Measurements from ENCODE around the gene PDIA3.
A peak's percentile ranks its signal among the peaks of the same experiment; 100 is the strongest.
"Not testable (repeated sequence)": the region's sequence is repeated elsewhere in the genome, so short reads cannot be mapped to it uniquely, and the experiment has no call there.

The PDIA3 gene

DNA sequence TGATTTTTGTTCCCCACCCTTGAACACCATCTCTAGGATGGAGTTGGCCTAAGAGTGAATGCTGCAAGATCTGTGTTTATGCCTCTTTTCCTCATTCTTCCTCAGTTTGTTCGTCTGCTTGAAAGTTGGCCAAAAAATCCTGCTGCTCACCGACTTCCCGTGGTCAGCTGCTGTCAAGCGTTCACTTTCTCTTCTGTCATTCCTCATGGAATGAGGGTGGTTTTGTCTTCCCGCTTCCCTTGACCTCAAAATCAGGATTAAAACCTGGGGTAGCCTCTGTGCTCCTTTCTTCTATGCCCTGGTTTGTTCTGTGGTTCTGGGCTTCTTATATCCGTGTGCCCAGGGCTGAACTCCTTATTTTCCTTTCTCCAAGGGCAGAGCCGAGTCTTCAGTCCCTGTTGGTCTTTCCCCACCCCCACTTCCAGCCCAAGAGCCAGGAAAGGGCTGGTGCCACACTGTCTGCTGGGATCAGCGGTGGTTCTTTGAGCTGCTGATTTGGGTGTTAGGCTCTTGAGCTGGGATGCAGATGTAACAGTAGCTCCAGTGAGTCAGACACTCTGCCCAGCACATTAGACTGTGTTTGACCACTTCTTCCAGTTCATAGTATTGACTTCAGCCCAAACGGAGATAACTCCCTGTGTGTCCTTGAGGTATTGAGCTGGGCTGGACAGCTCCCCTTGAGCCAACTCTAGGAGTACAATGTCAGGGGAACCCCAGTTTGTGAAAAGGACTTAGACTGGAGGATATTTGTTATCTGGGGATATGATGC, 48.2 kb downstream of the PDIA3 start:
- Mint-ChIP-seq H3K27ac (peak overlapping the region; percentile 84), H3K4me1 (ENCODE audit: low read depth) (peaks cover 49% of the 10 kb centered on the region), H3K27me3 (no peaks in the 10 kb centered on the region), H3K36me3 (peaks cover 11% of the 10 kb centered on the region), H3K4me3 (peak overlapping the region; percentile 93), H3K9me3 (ENCODE audit: low read depth) (no peaks in the 10 kb centered on the region)

DNA sequence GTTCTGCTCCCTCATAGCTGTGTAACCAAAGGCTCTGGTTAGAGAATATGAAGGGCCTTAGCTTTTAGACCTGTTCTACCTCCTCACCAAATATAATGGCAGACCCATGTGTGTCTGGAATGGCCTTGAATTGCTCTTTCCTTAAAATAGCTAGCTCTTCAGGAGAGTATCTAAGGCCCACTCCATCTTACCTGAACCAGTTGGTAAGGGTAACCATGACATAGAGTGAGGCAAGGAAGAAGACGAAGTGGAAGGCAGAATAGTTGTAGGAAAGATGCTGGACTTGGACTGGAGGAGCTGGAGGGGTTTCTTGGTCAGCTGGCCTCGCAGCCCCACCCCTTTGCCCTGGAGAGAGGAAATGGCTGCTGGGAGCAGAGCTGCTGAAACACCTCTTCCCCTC, 49.0 kb downstream of the PDIA3 start:
- Mint-ChIP-seq H3K4me3 (no peak overlapping the region), H3K36me3 (peaks cover 13% of the 10 kb centered on the region), H3K27ac (peak overlapping the region; percentile 81), H3K27me3 (no peaks in the 10 kb centered on the region), H3K4me1 (ENCODE audit: low read depth) (peaks cover 53% of the 10 kb centered on the region), H3K9me3 (ENCODE audit: low read depth) (no peaks in the 10 kb centered on the region)

- no peak overlapping the region for H3K4me3 Mint-ChIP-seq
- H3K4me1 Mint-ChIP-seq (ENCODE audit: low read depth) = peaks cover 57% of the 10 kb centered on the region
- H3K27ac Mint-ChIP-seq = peak overlapping the region; percentile 81
- H3K36me3 Mint-ChIP-seq = peaks cover 16% of the 10 kb centered on the region
- H3K9me3 Mint-ChIP-seq (ENCODE audit: low read depth) = no peaks in the 10 kb centered on the region
- H3K27me3 Mint-ChIP-seq = no peaks in the 10 kb centered on the region
Observed at GRCh38 chr15:43795997-43796396, 49.8 kb downstream of the PDIA3 start.

GRCh38 chr15:43796566-43796965, 50.3 kb downstream of the PDIA3 start:
- peak overlapping the region; percentile 81 for H3K27ac Mint-ChIP-seq
- H3K36me3 Mint-ChIP-seq = peaks cover 16% of the 10 kb centered on the region
- no peaks in the 10 kb centered on the region for H3K27me3 Mint-ChIP-seq
- H3K4me1 Mint-ChIP-seq (ENCODE audit: low read depth) = peaks cover 61% of the 10 kb centered on the region
- no peak overlapping the region for H3K4me3 Mint-ChIP-seq
- H3K9me3 Mint-ChIP-seq (ENCODE audit: low read depth) = no peaks in the 10 kb centered on the region

DNA sequence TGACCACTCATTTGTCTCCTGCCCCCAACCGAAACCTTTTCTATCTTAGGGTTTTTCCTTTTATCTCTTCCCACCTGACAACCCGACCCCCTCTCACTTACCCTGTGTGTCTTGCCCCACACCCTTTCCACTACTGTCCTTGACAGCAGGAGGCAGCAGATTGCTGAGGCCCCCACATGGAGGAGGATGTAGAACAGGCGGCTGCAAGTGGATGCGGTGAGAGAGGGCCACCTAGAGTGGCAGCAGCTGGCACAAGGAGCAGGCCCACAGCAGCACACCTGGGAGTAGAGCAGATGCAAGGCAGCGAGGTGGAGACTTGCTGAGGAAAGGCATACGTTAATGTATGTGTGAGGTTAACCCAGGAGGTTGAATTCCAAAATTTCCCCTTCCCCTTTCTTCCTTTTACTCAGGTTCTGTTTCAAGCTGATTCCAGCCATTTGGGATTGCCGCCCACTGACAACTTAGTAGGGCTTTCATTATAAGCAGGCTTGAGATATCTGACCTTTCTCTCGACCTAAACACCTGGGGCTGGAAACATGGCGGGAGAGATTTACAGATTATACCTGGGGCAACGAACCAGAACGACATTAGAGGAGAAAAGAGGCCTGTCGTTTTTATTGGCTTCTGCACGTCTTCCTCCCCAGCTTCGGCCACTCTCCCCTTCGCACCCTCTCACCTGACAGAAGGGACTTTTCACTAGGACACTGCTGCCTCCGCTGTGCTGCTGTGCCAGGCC, 53.1 kb downstream of the PDIA3 start:
- H3K36me3 Mint-ChIP-seq = peaks cover 14% of the 10 kb centered on the region
- no peaks in the 10 kb centered on the region for H3K27me3 Mint-ChIP-seq
- H3K9me3 Mint-ChIP-seq (ENCODE audit: low read depth) = no peaks in the 10 kb centered on the region
- H3K27ac Mint-ChIP-seq = peak overlapping the region; percentile 43
- peaks cover 49% of the 10 kb centered on the region for H3K4me1 Mint-ChIP-seq (ENCODE audit: low read depth)
- H3K4me3 Mint-ChIP-seq = no peak overlapping the region

GRCh38 chr15:43799945-43800285, 53.7 kb downstream of the PDIA3 start, which contains the start of gene SERINC4:
Gene SERINC4, minus strand, starts transcription at chr15:43800220. Its CDS starts 234 bp downstream, at chr15:43799986.
- Mint-ChIP-seq H3K27me3 (no peaks in the 10 kb centered on the region), H3K36me3 (peaks cover 12% of the 10 kb centered on the region), H3K9me3 (ENCODE audit: low read depth) (no peaks in the 10 kb centered on the region), H3K4me3 (peak within 1 kb of the TSS; percentile 100), H3K27ac (peak within 1 kb of the TSS; percentile 100), H3K4me1 (ENCODE audit: low read depth) (peaks cover 44% of the 10 kb centered on the region)

- Mint-ChIP-seq H3K27ac (peak within 1 kb of the TSS; percentile 100), H3K4me1 (ENCODE audit: low read depth) (peaks cover 38% of the 10 kb centered on the region), H3K27me3 (no peaks in the 10 kb centered on the region), H3K4me3 (peak within 1 kb of the TSS; percentile 100), H3K36me3 (peaks cover 11% of the 10 kb centered on the region), H3K9me3 (ENCODE audit: low read depth) (no peaks in the 10 kb centered on the region)
Observed at GRCh38 chr15:43800286-43801141, 54.3 kb downstream of the PDIA3 start, which contains the start of gene HYPK. Gene HYPK, plus strand, starts transcription at chr15:43800599. Its CDS starts 24 bp downstream, at chr15:43800623.

GRCh38 chr15:43802676-43803075, 56.4 kb downstream of the PDIA3 start:
- not testable (repeated sequence) for H3K4me3 Mint-ChIP-seq; H3K9me3 Mint-ChIP-seq (ENCODE audit: low read depth); H3K27ac Mint-ChIP-seq; H3K27me3 Mint-ChIP-seq
- peaks cover 15% of the 10 kb centered on the region for H3K36me3 Mint-ChIP-seq
- H3K4me1 Mint-ChIP-seq (ENCODE audit: low read depth) = peaks cover 28% of the 10 kb centered on the region

- Mint-ChIP-seq H3K4me3 (no peak overlapping the region), H3K27me3 (no peaks in the 10 kb centered on the region), H3K27ac (no peak overlapping the region), H3K36me3 (peaks cover 19% of the 10 kb centered on the region), H3K9me3 (ENCODE audit: low read depth) (no peaks in the 10 kb centered on the region), H3K4me1 (ENCODE audit: low read depth) (peaks cover 2% of the 10 kb centered on the region)
Observed at GRCh38 chr15:43808435-43808950, 62.3 kb downstream of the PDIA3 start.

DNA sequence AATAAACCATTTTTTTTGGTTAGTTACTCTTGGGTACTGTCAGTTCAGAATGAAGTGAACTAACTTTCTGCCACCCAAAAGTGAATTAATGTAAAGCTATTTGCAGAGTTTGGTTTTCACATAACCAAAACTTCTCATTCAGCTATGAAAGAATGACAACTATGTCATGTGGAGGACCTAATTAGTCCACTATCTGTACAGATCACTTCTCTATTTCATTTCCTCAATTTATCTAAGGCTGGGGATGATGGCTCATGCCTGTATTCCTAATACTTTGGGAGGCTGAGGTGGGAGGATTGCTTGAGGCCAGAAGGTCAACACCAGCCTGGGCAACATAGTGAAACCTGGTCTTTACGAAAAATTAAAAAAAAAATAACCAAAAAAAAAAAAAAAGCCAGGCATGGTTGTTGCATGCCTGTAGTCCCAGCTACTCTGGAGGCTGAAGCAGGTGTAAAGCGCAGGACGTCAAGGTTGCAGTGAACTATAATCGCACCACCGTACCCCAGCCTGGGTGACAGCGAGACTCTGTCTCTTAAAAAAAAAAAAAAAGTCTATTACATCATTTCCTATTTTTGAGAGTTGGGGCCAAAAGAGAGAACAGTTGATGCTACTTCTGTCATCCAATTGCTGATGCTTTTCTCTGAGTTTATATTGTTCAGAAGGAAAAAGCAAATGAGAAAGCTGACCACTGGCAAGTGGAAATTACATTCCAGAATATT, 62.9 kb downstream of the PDIA3 start:
- peaks cover 18% of the 10 kb centered on the region for H3K36me3 Mint-ChIP-seq
- H3K9me3 Mint-ChIP-seq (ENCODE audit: low read depth) = no peaks in the 10 kb centered on the region
- H3K4me1 Mint-ChIP-seq (ENCODE audit: low read depth) = peaks cover 2% of the 10 kb centered on the region
- no peak overlapping the region for H3K27ac Mint-ChIP-seq
- H3K4me3 Mint-ChIP-seq = no peak overlapping the region
- H3K27me3 Mint-ChIP-seq = no peaks in the 10 kb centered on the region

GRCh38 chr15:43815064-43815463, 68.8 kb downstream of the PDIA3 start:
- not testable (repeated sequence) for H3K4me3 Mint-ChIP-seq; H3K9me3 Mint-ChIP-seq (ENCODE audit: low read depth); H3K27me3 Mint-ChIP-seq
- H3K27ac Mint-ChIP-seq = peak overlapping the region; percentile 47
- peaks cover 14% of the 10 kb centered on the region for H3K36me3 Mint-ChIP-seq
- peaks cover 12% of the 10 kb centered on the region for H3K4me1 Mint-ChIP-seq (ENCODE audit: low read depth)

- H3K4me1 Mint-ChIP-seq (ENCODE audit: low read depth) = peaks cover 50% of the 10 kb centered on the region
- H3K9me3 Mint-ChIP-seq (ENCODE audit: low read depth) = no peaks in the 10 kb centered on the region
- H3K27me3 Mint-ChIP-seq = no peaks in the 10 kb centered on the region
Observed at GRCh38 chr15:43821505-43821904, 75.3 kb downstream of the PDIA3 start.

More at GRCh38 chr15:43821505-43821904, 75.3 kb downstream of the PDIA3 start:
- H3K4me3 Mint-ChIP-seq = peak overlapping the region; percentile 62
- peak overlapping the region; percentile 12 for H3K27ac Mint-ChIP-seq
- H3K36me3 Mint-ChIP-seq = peaks cover 5% of the 10 kb centered on the region
